DND-41 (cell line): ENCODE results near the gene SHFL.

Experiments used
- ATAC-seq: fragments of 200-7000 bp; cut with Tn5 transposase; 3 replicates; pipeline ENCODE4 v1.9.1; 2021; ENCODE audit warnings: low read depth; ENCODE audit not compliant: insufficient read depth
- DNase-seq: peaks from one replicate; pipeline ENCODE4 v3.0.0-alpha.2; 2020
- H2AFZ ChIP-seq: 2 replicates; pipeline ENCODE4 v1.6.0; 2012; ENCODE audit warnings: low read depth, low read length
- H3K27ac ChIP-seq: 2 replicates; pipeline ENCODE4 v1.5.1; 2012; ENCODE audit warnings: low read length, inconsistent platforms
- H3K27me3 ChIP-seq: fragments of 200-600 bp; sonication (generic); 2 replicates; pipeline ENCODE4 v1.6.0; 2012; ENCODE audit warnings: low read length, mild to moderate bottlenecking, inconsistent platforms; ENCODE audit not compliant: insufficient read depth, poor library complexity
- H3K36me3 ChIP-seq: 2 replicates; pipeline ENCODE4 v1.5.1; 2012; ENCODE audit warnings: low read length, inconsistent platforms; ENCODE audit not compliant: insufficient read depth
- H3K4me1 ChIP-seq: 2 replicates; pipeline ENCODE4 v1.5.1; 2012; ENCODE audit warnings: mild to moderate bottlenecking, low read length; ENCODE audit not compliant: insufficient read depth
- H3K4me2 ChIP-seq: 2 replicates; pipeline ENCODE4 v1.6.0; 2012; ENCODE audit warnings: mild to moderate bottlenecking, moderate library complexity, low read length, inconsistent platforms; ENCODE audit not compliant: insufficient read depth
- H3K4me3 ChIP-seq, 2 experiments: fragments of 200-600 bp in 1 of 2; shearing (Covaris generic) in 1 of 2; 2 replicates each; pipeline ENCODE4 v1.5.1; 2012 to 2016; ENCODE audit warnings: inconsistent platforms in 2 of 2, low read length in 2 of 2, mild to moderate bottlenecking in 2 of 2, low read depth in 1 of 2, moderate library complexity in 1 of 2
- H3K79me2 ChIP-seq: 2 replicates; pipeline ENCODE4 v1.6.0; 2012; ENCODE audit warnings: low read length, inconsistent platforms; ENCODE audit not compliant: insufficient read depth
- H3K9ac ChIP-seq: 2 replicates; pipeline ENCODE4 v1.6.0; 2012; ENCODE audit warnings: low read depth, mild to moderate bottlenecking, inconsistent platforms, low read length, moderate library complexity
- H3K9me3 ChIP-seq: 2 replicates; pipeline ENCODE4 v1.5.1; 2012; ENCODE audit warnings: low read length, moderate library complexity, mild to moderate bottlenecking, inconsistent platforms; ENCODE audit not compliant: insufficient read depth, severe bottlenecking
- H4K20me1 ChIP-seq: 2 replicates; pipeline ENCODE4 v1.6.0; 2012; ENCODE audit warnings: low read length; ENCODE audit not compliant: insufficient read depth
- EZH2 ChIP-seq: IDR thresholded peaks from 3 replicates; pipeline ENCODE4 v1.6.1; 2012; ENCODE audit warnings: borderline replicate concordance, low read depth, mild to moderate bottlenecking, moderate library complexity, low read length, inconsistent platforms; ENCODE audit not compliant: severe bottlenecking
- TF ChIP-seq, protein P1 (sequence below): IDR thresholded peaks from 2 replicates; pipeline ENCODE4 v1.5.1; 2012; ENCODE audit warnings: borderline replicate concordance, low read length, moderate library complexity, mild to moderate bottlenecking; ENCODE audit not compliant: poor library complexity, severe bottlenecking; ENCODE audit errors: extremely low read depth

SHFL gene

DNA sequence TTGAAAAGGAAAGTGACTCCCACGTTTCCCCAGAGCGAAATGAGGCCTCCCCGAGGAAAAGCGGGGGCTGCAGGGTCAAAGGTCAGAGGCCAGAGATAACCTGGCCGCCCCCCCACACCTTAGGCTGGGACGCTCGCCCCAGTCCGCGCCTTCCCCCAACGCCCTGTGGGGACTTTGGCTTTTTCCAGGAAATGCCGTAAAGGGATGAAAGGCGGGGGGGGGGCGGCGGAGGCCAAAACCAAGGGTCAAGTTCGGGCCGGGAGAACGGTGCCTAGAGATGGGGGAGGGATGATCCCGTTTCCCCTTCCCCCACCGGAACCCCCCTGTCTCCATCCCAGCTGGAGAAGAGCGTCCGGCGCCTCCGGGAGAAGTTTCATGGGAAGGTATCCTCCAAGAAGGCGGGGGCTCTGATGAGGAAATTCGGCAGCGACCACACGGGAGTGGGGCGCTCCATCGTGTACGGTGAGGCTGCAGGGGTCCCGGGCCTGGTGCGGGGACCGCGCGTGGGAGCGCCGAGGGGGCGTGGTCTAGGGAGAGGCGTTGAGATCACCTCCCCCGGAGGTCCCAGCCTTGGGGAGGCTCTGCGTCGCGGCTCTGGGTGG lies 575 bp downstream of the SHFL start:
- Histone ChIP-seq H3K9ac (peak overlapping the region; percentile 88), H3K4me1 (peaks cover 16% of the 10 kb centered on the region), H4K20me1 (no peaks in the 10 kb centered on the region), H3K9me3 (no peaks in the 10 kb centered on the region), H3K27me3 (no peaks in the 10 kb centered on the region), H3K79me2 (no peaks in the 10 kb centered on the region; the same call in 1 of the 2 replicates), H3K36me3 (peaks cover 5% of the 10 kb centered on the region; the same call in 1 of the 2 replicates), H3K27ac (peak overlapping the region; percentile 78), H3K4me3 (peak overlapping the region; percentile 86), H3K4me2 (peak overlapping the region; percentile 95), H2AFZ (peak overlapping the region; percentile 89)
- DNase-seq (no peak), ATAC-seq (no peak)
- TF ChIP-seq EZH2: no peak
- TF ChIP-seq, protein P1, sequence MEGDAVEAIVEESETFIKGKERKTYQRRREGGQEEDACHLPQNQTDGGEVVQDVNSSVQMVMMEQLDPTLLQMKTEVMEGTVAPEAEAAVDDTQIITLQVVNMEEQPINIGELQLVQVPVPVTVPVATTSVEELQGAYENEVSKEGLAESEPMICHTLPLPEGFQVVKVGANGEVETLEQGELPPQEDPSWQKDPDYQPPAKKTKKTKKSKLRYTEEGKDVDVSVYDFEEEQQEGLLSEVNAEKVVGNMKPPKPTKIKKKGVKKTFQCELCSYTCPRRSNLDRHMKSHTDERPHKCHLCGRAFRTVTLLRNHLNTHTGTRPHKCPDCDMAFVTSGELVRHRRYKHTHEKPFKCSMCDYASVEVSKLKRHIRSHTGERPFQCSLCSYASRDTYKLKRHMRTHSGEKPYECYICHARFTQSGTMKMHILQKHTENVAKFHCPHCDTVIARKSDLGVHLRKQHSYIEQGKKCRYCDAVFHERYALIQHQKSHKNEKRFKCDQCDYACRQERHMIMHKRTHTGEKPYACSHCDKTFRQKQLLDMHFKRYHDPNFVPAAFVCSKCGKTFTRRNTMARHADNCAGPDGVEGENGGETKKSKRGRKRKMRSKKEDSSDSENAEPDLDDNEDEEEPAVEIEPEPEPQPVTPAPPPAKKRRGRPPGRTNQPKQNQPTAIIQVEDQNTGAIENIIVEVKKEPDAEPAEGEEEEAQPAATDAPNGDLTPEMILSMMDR: no peak

- H3K4me2 ChIP-seq: peak overlapping the region; percentile 95
- ATAC-seq (no peak), DNase-seq (no peak)
- H3K4me3 ChIP-seq: peak overlapping the region in 1 of 2 experiments; percentile 86; a peak in 2 of 4 replicates
- no peak overlapping the region; the same call in 1 of the 2 replicates for H3K9ac ChIP-seq
- H3K27me3 ChIP-seq: no peaks in the 10 kb centered on the region
- H3K79me2 ChIP-seq: no peaks in the 10 kb centered on the region; the same call in 1 of the 2 replicates
- no peaks in the 10 kb centered on the region for H4K20me1 ChIP-seq
- H3K4me1 ChIP-seq: peaks cover 16% of the 10 kb centered on the region
- TF ChIP-seq, protein P1: no peak
- TF ChIP-seq EZH2: no peak
- H3K36me3 ChIP-seq: peaks cover 7% of the 10 kb centered on the region
- H3K9me3 ChIP-seq: no peaks in the 10 kb centered on the region
- no peak overlapping the region for H3K27ac ChIP-seq
- no peak overlapping the region for H2AFZ ChIP-seq
These were observed 1.4 kb downstream of the SHFL start for GRCh38 chr19:10087296-10088061.

GRCh38 chr19:10088949-10089554 lies 2.9 kb downstream of the SHFL start:
- Histone ChIP-seq H3K4me3 (no peak overlapping the region), H3K4me1 (peaks cover 16% of the 10 kb centered on the region), H3K36me3 (peaks cover 7% of the 10 kb centered on the region), H3K79me2 (no peaks in the 10 kb centered on the region; the same call in 1 of the 2 replicates), H4K20me1 (0 out of 2 replicates have a peak, but pooled peaks cover 3% of the 10 kb centered on the region), H2AFZ (no peak overlapping the region), H3K4me2 (no peak overlapping the region), H3K27me3 (no peaks in the 10 kb centered on the region), H3K27ac (no peak overlapping the region), H3K9ac (no peak overlapping the region), H3K9me3 (no peaks in the 10 kb centered on the region)
- ATAC-seq: no peak
- TF ChIP-seq EZH2: no peak
- TF ChIP-seq, protein P1: no peak
- no peak for DNase-seq
